Smooth muscle cell (in vitro differentiated cells): ENCODE measurements around the gene KCNE1. TPM values are rescaled to one million over a fixed set of nuclear protein-coding genes. Genes with fewer than 3 reads are reported as not detected.
"Not testable (repeated sequence)": the region's sequence is repeated elsewhere in the genome, so short reads cannot be mapped to it uniquely, and the experiment has no call there.

Experiments
- DNase-seq: peaks from one replicate; lab custom pipeline; 2025; ENCODE audit not compliant: unreplicated experiment; lab: John Stamatoyannopoulos, UW
- H2AFZ ChIP-seq: fragments of 200-600 bp; sonication (generic); 2 replicates; pipeline ENCODE4 v1.6.0; 2016; ENCODE audit warnings: antibody characterized with exemption, low read depth, mild to moderate bottlenecking
- H3F3A ChIP-seq: fragments of 200-600 bp; sonication (generic); 2 replicates; pipeline ENCODE4 v1.6.0; 2017; ENCODE audit warnings: antibody characterized with exemption, low read depth
- H3K27ac ChIP-seq: fragments of 200-600 bp; sonication (generic); 2 replicates; pipeline ENCODE4 v1.5.1; 2016; ENCODE audit warnings: low read depth, mild to moderate bottlenecking
- H3K27me3 ChIP-seq: fragments of 200-600 bp; sonication (generic); 2 replicates; pipeline ENCODE4 v1.6.1; 2016; ENCODE audit warnings: low read depth, mild to moderate bottlenecking
- H3K36me3 ChIP-seq: fragments of 200-600 bp; sonication (generic); 2 replicates; pipeline ENCODE4 v1.5.1; 2016; ENCODE audit warnings: low read depth
- H3K4me1 ChIP-seq: fragments of 200-600 bp; sonication (generic); 2 replicates; pipeline ENCODE4 v1.5.1; 2016; ENCODE audit warnings: low read depth
- H3K4me2 ChIP-seq: fragments of 200-600 bp; sonication (generic); 2 replicates; pipeline ENCODE4 v1.6.0; 2016; ENCODE audit warnings: mild to moderate bottlenecking
- H3K4me3 ChIP-seq: fragments of 200-600 bp; sonication (generic); 2 replicates; pipeline ENCODE4 v1.5.1; 2016; ENCODE audit warnings: mild to moderate bottlenecking
- H3K79me2 ChIP-seq: fragments of 200-600 bp; sonication (generic); 2 replicates; pipeline ENCODE4 v1.6.0; 2016; ENCODE audit warnings: low read depth, mild to moderate bottlenecking
- H3K9ac ChIP-seq: fragments of 200-600 bp; sonication (generic); 2 replicates; pipeline ENCODE4 v1.6.0; 2016; ENCODE audit warnings: low read depth
- H3K9me3 ChIP-seq: fragments of 200-600 bp; sonication (generic); replicated peaks from 2 replicates; pipeline ENCODE4 v1.5.1; 2016; ENCODE audit warnings: low read depth
- H4K20me1 ChIP-seq: fragments of 200-600 bp; sonication (generic); 2 replicates; pipeline ENCODE4 v1.6.0; 2016; ENCODE audit warnings: low read depth
- CTCF ChIP-seq: fragments of 200-600 bp; sonication (generic); IDR thresholded peaks from 2 replicates; pipeline ENCODE4 v1.5.1; 2017; ENCODE audit warnings: borderline replicate concordance, mild to moderate bottlenecking, antibody characterized with exemption; ENCODE audit not compliant: insufficient read depth, poor library complexity, severe bottlenecking
- WGBS: methylation state at CpG from one replicate; pipeline ENCODE4 v1.1.7; 2016; ENCODE audit warnings: low lambda C conversion rate; 5-methylcytosine and 5-hydroxymethylcytosine counted together
- polyA plus RNA-seq: library from polyadenylated mRNA; unstranded; fragments of >200 nt; fragmentation: Nextera tagmentation; extraction: Ambion mirVana; gene quantifications from 2 replicates; pipeline ENCODE4 v1.2.1, GENCODE V29; 2016
- total RNA-seq: library from RNA; depleted of rRNA; stranded (reverse); fragments of >200 nt; gene quantifications from 2 replicates; pipeline ENCODE4 v1.2.3, GENCODE V29; 2014

KCNE1 gene
- total and polyA plus RNA-seq, 2 experiments from 2014 or later, result 0.16 TPM; not detected in 1

GRCh38 chr21:34559089-34559631 lies 47.1 kb upstream of the KCNE1 start:
- H3K27ac ChIP-seq, result no peak overlapping the region
- no peaks in the 10 kb centered on the region for H3K4me1 ChIP-seq
- H3F3A ChIP-seq, result no peaks in the 10 kb centered on the region
- H3K9me3 ChIP-seq, result no peaks in the 10 kb centered on the region
- H3K27me3 ChIP-seq, result no peaks in the 10 kb centered on the region
- no peaks in the 10 kb centered on the region for H3K36me3 ChIP-seq
- H2AFZ ChIP-seq, result no peak overlapping the region
- H3K4me3 ChIP-seq, result no peak overlapping the region
- no peaks in the 10 kb centered on the region for H4K20me1 ChIP-seq
- no peak overlapping the region for H3K4me2 ChIP-seq
- no peaks in the 10 kb centered on the region for H3K79me2 ChIP-seq
- no peak overlapping the region for H3K9ac ChIP-seq
- TF ChIP-seq CTCF, result no peak
- 81% methylated on average over 6 of the region's 6 CpGs for WGBS
- no peak for DNase-seq

GRCh38 chr21:34558166-34558565 lies 46.2 kb upstream of the KCNE1 start:
- no peaks in the 10 kb centered on the region for H3F3A ChIP-seq
- H3K36me3 ChIP-seq, result no peaks in the 10 kb centered on the region
- no peak for DNase-seq
- H3K79me2 ChIP-seq, result no peaks in the 10 kb centered on the region
- no peak overlapping the region for H2AFZ ChIP-seq
- H3K4me2 ChIP-seq, result no peak overlapping the region
- H3K4me1 ChIP-seq, result no peaks in the 10 kb centered on the region
- no peak for TF ChIP-seq CTCF
- H4K20me1 ChIP-seq, result no peaks in the 10 kb centered on the region
- no peaks in the 10 kb centered on the region for H3K9me3 ChIP-seq
- no peak overlapping the region for H3K4me3 ChIP-seq
- 84% methylated on average over 5 of the region's 5 CpGs for WGBS
- no peak overlapping the region for H3K27ac ChIP-seq
- H3K9ac ChIP-seq, result no peak overlapping the region
- no peaks in the 10 kb centered on the region for H3K27me3 ChIP-seq

GRCh38 chr21:34557261-34557660 lies 45.3 kb upstream of the KCNE1 start:
- Histone ChIP-seq H3K9ac (no peak overlapping the region), H2AFZ (no peak overlapping the region), H3K4me3 (no peak overlapping the region), H3K36me3 (no peaks in the 10 kb centered on the region), H3K9me3 (no peaks in the 10 kb centered on the region), H3K4me1 (peaks cover 6% of the 10 kb centered on the region), H3K79me2 (no peaks in the 10 kb centered on the region), H3K27ac (no peak overlapping the region), H3K4me2 (no peak overlapping the region), H4K20me1 (no peaks in the 10 kb centered on the region), H3F3A (no peaks in the 10 kb centered on the region), H3K27me3 (no peaks in the 10 kb centered on the region)
- TF ChIP-seq CTCF, result no peak
- 92% methylated on average over 5 of the region's 5 CpGs for WGBS
- DNase-seq, result no peak

DNA sequence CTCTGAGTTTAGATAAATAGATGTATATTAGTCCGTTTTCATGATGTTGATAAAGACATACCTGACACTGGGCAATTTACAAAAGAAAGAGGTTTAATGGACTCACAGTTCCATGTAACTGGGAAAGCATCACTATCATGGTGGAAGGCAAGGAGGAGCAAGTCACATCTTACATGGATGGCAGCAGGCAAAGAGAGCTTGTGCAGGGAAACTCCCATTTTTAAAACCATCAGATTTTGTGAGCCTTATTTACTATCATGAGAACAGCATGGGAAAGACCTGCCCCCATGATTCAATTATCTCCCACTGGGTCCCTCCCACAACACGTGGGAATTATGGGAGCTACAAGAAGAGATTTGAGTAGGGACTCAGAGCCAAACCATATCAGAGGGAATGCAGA lies 42.7 kb upstream of the KCNE1 start:
- WGBS, result 88% methylated on average over 2 of the region's 2 CpGs
- H3K4me2 ChIP-seq, H3K4me1 ChIP-seq, H3K36me3 ChIP-seq, H3K9ac ChIP-seq, DNase-seq, H3F3A ChIP-seq, H3K27me3 ChIP-seq, H2AFZ ChIP-seq, H3K79me2 ChIP-seq, H3K9me3 ChIP-seq, H3K27ac ChIP-seq, H3K4me3 ChIP-seq, H4K20me1 ChIP-seq: not testable (repeated sequence)
